Neural cell (in vitro differentiated cells): ENCODE data around the gene LZIC.

Experiments used
- EP300 ChIP-seq: fragments of 450-650 bp; conservative IDR thresholded peaks from 2 replicates; pipeline ENCODE4 v1.6.1; 2014; ENCODE audit warnings: antibody characterized with exemption, mild to moderate bottlenecking, moderate library complexity; ENCODE audit not compliant: poor library complexity, severe bottlenecking
- RAD21 ChIP-seq: fragments of 450-650 bp; conservative IDR thresholded peaks from 2 replicates; pipeline ENCODE4 v1.6.1; 2014; ENCODE audit warnings: antibody characterized with exemption, mild to moderate bottlenecking, moderate library complexity
- TAF1 ChIP-seq: IDR thresholded peaks from 2 replicates; pipeline ENCODE4 v1.6.1; 2012; ENCODE audit warnings: low read depth
- TF ChIP-seq, protein P1 (sequence below): fragments of 450-650 bp; IDR thresholded peaks from 2 replicates; pipeline ENCODE4 v1.5.1; 2014; ENCODE audit warnings: antibody characterized with exemption, mild to moderate bottlenecking, moderate library complexity; ENCODE audit not compliant: poor library complexity, severe bottlenecking
- TF ChIP-seq, protein P2 (sequence below): IDR thresholded peaks from 2 replicates; pipeline ENCODE4 v1.6.1; 2012; ENCODE audit warnings: borderline replicate concordance

DNA sequence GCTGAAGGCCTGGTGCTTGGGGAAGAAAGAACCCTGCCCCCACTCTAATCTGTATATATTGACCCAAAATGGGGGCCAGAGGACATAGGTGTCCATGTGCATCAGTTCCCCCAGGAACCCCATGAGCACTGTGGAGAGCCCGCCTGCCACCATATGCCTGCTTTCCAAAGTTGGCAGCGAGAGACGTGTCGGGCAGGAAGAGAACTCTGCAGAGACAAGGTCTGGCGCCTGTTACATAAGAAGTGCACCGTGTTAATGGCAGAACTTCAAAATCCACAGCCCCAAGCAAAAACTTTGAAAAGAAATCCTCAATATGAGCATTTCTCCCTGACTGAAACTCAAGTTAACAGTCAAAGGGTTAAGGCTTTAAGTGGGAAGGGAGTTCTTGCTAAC is 41.1 kb downstream of the LZIC start:
- TF ChIP-seq, protein P1, sequence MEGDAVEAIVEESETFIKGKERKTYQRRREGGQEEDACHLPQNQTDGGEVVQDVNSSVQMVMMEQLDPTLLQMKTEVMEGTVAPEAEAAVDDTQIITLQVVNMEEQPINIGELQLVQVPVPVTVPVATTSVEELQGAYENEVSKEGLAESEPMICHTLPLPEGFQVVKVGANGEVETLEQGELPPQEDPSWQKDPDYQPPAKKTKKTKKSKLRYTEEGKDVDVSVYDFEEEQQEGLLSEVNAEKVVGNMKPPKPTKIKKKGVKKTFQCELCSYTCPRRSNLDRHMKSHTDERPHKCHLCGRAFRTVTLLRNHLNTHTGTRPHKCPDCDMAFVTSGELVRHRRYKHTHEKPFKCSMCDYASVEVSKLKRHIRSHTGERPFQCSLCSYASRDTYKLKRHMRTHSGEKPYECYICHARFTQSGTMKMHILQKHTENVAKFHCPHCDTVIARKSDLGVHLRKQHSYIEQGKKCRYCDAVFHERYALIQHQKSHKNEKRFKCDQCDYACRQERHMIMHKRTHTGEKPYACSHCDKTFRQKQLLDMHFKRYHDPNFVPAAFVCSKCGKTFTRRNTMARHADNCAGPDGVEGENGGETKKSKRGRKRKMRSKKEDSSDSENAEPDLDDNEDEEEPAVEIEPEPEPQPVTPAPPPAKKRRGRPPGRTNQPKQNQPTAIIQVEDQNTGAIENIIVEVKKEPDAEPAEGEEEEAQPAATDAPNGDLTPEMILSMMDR, result no peak
- TF ChIP-seq RAD21, result no peak
- TF ChIP-seq EP300, result no peak
- TF ChIP-seq, protein P2, sequence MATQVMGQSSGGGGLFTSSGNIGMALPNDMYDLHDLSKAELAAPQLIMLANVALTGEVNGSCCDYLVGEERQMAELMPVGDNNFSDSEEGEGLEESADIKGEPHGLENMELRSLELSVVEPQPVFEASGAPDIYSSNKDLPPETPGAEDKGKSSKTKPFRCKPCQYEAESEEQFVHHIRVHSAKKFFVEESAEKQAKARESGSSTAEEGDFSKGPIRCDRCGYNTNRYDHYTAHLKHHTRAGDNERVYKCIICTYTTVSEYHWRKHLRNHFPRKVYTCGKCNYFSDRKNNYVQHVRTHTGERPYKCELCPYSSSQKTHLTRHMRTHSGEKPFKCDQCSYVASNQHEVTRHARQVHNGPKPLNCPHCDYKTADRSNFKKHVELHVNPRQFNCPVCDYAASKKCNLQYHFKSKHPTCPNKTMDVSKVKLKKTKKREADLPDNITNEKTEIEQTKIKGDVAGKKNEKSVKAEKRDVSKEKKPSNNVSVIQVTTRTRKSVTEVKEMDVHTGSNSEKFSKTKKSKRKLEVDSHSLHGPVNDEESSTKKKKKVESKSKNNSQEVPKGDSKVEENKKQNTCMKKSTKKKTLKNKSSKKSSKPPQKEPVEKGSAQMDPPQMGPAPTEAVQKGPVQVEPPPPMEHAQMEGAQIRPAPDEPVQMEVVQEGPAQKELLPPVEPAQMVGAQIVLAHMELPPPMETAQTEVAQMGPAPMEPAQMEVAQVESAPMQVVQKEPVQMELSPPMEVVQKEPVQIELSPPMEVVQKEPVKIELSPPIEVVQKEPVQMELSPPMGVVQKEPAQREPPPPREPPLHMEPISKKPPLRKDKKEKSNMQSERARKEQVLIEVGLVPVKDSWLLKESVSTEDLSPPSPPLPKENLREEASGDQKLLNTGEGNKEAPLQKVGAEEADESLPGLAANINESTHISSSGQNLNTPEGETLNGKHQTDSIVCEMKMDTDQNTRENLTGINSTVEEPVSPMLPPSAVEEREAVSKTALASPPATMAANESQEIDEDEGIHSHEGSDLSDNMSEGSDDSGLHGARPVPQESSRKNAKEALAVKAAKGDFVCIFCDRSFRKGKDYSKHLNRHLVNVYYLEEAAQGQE, result no peak
- no peak for TF ChIP-seq TAF1
